HuH-7 (cell line): ENCODE results near the gene SMIM44.
"Not testable (repeated sequence)": the region's sequence is repeated elsewhere in the genome, so short reads cannot be mapped to it uniquely, and the experiment has no call there.

Experiments used
- DNase-seq: peaks from one replicate; pipeline ENCODE4 v3.0.0; 2011; ENCODE audit warnings: low spot score

The SMIM44 gene

DNA sequence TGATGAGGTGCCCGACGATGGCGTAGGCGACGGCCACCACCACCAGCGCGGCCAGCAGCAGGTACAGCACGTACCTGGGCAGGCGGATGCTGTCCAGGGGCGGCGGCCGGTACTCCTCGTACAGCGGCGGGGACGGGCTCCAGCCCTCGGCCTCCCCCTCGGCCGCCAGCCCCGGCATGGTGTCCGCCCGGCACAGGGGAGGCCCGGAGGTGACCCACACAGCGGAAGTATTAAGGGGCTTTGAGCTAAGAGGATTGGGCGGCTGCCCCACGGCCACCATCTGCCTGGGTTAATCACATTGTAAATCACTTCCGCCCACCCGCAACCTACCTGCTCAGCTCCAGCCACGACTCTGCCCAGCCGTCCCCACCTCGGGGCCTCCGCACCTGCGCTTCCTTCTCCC lies at the start of gene SMIM44:
SMIM44 (minus strand) TSS at position 216 of the 403 bp plus-strand sequence; CDS start at position 178, 38 bp downstream.
- no peak for DNase-seq

DNA sequence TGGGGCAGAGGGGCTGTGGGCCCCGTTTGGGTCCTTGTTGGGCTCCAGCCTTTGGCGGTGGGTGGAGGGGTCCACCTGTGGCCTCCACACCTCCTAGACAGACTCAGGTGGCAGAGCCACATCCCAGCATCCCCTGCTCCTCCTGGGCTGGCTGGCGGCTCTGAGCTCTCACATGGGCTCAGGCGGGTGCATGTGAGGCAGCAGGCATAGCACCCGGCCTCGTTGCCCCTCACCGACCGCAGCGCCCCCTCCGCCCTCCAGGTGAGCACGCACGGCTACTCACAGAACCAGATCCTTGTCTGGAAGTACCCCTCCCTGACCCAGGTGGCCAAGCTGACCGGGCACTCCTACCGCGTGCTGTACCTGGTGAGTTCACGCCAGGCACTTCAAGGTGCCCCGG lies 49.8 kb upstream of the SMIM44 start:
- no peak for DNase-seq

DNA sequence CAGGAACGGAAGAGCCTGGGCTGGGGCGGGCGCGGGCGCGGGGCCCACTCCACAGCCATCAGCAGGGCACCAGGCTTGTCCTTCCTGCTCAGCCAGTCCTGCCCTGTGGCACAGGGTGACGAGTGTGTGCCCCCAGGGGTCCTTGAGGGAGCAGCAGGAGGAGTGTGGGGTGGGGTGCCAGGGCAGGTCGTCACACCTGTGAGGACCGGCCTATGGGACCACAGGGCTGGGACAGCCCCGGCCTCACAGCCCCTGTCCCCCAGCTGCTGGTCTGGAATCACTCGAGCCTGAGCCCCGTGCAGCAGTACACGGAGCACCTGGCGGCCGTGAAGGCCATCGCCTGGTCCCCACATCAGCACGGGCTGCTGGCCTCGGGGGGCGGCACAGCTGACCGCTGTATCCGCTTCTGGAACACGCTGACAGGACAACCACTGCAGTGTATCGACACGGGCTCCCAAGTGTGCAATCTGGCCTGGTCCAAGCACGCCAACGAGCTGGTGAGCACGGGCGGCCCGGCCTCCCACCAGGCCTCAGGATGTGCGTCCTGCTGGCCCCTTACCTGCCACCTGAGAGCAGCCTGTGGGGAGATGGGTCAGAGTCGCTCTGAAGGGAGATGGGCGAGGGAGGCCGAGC lies 49.0 kb upstream of the SMIM44 start:
- no peak for DNase-seq

GRCh38 chr19:3531716-3532115 lies 48.5 kb upstream of the SMIM44 start:
- no peak for DNase-seq

- DNase-seq: no peak
Observed at GRCh38 chr19:3530389-3530788, 47.1 kb upstream of the SMIM44 start.

DNA sequence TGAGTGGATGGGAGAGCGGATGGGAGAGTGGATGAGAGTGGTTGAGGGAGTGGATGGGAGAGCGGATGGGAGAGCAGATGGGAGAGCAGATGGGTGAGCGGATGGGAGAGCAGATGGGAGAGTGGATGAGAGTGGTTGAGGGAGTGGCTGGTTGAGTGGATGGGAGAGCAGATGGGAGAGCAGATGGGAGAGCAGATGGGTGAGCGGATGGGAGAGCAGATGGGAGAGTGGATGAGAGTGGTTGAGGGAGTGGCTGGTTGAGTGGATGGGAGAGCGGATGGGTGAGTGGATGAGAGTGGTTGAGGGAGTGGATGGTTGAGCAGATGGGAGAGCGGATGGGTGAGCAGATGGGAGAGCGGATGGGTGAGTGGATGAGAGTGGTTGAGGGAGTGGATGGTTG lies 46.1 kb upstream of the SMIM44 start:
- not testable (repeated sequence) for DNase-seq

GRCh38 chr19:3528539-3529211 lies 45.4 kb upstream of the SMIM44 start:
- no peak for DNase-seq

- no peak for DNase-seq
Observed at GRCh38 chr19:3528080-3528479, 44.8 kb upstream of the SMIM44 start.

DNA sequence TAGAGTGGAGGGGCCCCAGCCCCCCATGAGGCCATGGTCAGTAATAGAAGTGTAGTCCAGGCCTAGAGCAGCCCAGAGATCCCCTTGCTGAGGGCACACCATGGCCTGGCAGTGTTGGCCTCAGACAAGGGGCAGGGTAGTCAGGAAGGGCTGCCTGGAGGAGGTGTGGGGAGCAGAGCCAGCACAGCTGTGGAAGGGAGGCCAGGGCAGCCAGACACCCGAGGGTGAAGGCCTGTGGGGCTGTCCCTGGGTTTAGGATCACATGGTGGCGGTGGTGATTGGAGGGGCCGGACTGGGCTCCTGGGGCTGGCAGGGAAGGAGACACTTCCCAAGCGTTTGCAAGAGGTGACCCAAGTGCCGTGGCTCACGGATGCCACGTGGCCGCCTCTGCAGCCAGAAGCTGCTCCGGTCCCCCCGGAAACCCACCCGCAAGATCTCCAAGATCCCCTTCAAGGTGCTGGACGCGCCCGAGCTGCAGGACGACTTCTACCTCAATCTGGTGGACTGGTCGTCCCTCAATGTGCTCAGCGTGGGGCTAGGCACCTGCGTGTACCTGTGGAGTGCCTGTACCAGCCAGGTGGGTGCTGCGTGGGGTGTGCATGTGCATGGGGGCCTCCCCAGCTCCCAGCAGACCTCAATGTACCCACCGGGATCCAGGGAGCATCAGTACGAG lies 44.1 kb upstream of the SMIM44 start:
- no peak for DNase-seq

- DNase-seq: no peak
Observed at GRCh38 chr19:3526507-3527237, 43.4 kb upstream of the SMIM44 start.

GRCh38 chr19:3524904-3525451 lies 41.7 kb upstream of the SMIM44 start:
- DNase-seq: no peak

GRCh38 chr19:3524078-3524842 lies 41.0 kb upstream of the SMIM44 start:
- no peak for DNase-seq

DNA sequence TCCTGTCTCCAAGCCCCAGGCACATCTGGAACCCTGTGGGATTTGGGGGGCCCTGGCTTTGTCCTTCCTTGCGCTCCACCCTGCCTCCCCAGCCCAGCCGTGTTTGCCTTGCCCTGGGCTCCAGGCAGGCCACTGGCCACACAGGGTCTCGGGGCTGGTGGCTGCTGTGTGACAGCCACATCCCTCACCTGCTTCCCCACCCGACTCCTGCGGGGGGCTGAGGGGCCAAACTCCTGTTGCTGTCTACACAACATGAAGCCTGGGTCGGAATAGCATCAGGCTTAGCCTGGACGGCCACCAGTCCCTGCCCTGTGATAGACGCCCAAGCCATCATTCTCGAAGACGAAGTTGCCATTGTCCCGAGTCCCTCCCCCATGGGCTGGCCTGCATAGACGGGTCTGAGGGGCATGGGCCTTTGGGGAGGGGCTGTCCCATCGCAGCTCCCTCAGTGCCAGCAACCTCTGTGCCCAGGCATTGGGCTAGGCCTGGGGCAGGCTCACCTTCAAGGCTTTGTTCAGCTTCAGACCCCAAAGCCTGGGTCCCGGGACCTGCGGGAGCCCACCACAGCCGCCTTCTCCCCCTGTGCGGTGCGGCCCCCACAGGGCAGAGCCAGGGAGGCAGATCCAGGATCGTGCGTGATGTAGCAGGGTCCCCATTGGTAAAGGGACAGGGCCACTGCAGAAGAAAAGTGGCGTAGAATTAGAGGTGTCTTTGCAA lies 40.3 kb upstream of the SMIM44 start:
- DNase-seq: no peak

- DNase-seq: no peak
Observed at GRCh38 chr19:3522421-3523360, 39.5 kb upstream of the SMIM44 start.

DNA sequence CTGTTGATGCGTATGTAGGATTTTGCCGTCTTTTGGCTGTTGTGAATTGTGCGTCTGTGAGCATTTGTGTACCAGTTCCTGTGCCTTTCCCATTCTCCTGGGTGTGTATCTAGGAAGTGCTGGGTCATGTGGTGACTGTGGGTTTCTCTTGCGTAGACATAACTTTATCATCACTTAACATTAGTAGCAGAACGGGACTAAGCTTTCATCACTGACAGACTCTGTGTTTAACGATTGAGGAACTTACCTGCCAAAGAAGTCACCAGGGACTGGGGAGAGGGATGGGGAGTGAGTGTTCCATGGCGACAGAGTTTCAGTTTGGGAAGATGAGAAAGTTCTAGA lies 37.8 kb upstream of the SMIM44 start:
- no peak for DNase-seq

DNA sequence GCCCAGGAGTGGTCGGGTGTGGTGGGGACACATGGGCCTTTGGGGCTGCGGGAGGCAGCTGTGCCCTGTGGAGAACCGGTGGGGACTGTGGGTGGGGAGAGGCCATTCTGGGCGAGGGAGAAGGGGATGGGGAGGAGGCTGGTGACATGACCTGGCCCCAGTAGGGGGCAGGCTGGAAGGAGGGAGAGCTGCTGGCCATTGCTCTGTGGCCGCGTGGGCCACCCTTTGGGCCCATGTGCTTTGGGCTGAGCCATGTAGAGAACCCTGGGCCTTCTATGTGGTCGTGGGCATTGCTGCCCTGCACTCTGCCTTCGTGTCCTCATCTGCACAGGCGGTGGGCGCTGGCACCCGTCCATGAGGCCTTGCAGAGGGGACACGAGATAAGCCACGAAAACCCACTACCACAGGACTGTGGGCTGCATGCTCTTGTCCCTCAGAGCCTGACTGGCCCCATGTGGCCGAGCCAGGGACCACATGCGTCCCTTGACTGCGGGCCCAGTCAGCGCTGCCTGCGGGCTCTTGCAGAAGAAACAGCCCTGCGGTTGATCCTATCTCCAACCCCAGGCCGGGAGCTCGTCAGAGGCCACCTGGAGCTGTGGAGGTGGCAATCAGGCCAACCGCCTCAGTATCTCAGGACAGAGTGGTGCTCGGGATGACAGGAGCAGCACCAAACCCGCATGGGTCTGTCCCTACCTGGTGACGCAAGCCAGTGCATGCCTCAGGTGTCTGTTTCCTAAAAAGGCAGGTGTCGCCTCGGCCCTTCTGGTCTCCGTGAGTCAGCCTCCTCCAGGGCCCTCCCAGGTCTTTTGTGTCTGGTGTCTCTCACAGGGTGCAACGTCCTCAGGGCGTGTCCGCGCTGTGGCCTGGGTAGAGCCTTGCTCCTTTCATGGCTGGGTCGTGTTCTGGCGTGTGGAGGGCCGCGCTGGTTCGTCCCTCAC lies 37.2 kb upstream of the SMIM44 start:
- DNase-seq: no peak

DNA sequence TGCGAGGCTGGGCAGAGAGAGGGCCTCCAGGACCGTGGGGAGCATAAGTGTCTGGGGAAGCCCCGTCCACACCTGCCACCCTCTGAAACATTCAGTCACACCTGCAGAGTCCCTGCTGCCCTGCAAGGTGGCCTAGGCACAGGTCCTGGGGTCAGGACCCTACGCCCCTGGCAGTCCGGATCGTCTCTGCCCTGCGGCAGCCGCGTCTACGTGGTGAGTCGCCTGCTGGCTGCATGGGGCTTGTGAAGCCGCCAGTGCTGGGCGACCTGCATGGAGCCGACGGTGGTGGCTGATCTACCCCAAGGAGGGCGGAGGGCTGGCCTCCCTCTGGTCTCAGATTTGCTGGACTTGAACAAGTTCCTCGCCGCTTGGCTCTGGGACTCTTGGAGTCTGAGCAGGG lies 35.9 kb upstream of the SMIM44 start:
- DNase-seq: no peak

DNA sequence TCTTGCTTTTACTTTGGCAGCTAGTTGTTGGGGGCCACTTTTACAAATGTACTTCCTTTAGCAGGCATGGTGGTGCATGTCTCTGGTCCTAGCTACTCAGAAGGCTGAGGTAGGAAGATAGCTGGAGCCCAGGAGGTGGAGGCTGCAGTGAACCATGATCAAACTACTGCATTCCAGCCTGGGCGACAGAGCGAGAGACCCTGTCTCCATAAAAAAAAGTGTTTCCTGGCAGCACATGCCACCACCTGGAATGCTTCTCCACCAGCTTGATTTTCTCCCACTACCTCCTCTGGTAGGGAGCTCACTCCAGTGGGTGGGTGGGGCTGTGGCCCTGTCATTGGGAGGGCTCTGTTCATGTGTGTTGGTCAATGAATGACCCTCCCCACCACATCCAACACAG lies 35.4 kb upstream of the SMIM44 start:
- DNase-seq: no peak

- DNase-seq: no peak
Observed at GRCh38 chr19:3518255-3518654, 35.0 kb upstream of the SMIM44 start.
